Astrocyte (in vitro differentiated cells and primary cell): Measurements from ENCODE around the gene CA4. TPM values are rescaled to one million over a fixed set of nuclear protein-coding genes. Genes with fewer than 3 reads are reported as not detected.
A peak's percentile ranks its signal among the peaks of the same experiment; 100 is the strongest.
"Not testable (repeated sequence)": the region's sequence is repeated elsewhere in the genome, so short reads cannot be mapped to it uniquely, and the experiment has no call there.

Source experiments
- DNase-seq: peaks from one replicate; pipeline ENCODE4 v3.0.0-alpha.2; 2010; ENCODE audit warnings: low read depth
- FAIRE-seq: peaks from 2 replicates; lab custom pipeline; 2011; peaks lifted over from hg19 to GRCh38; lab: Jason Lieb, UNC
- H2AFZ ChIP-seq: 2 replicates; pipeline ENCODE4 v1.6.0; 2012; ENCODE audit warnings: low read depth, low read length, inconsistent platforms
- H3K27ac ChIP-seq: 2 replicates; pipeline ENCODE4 v1.5.1; 2011; ENCODE audit warnings: low read depth, low read length, inconsistent platforms
- H3K27me3 ChIP-seq: 2 replicates; pipeline ENCODE4 v1.6.0; 2011; ENCODE audit warnings: low read length, inconsistent platforms; ENCODE audit not compliant: insufficient read depth
- H3K36me3 ChIP-seq: 2 replicates; pipeline ENCODE4 v1.5.1; 2011; ENCODE audit warnings: low read length, inconsistent platforms; ENCODE audit not compliant: insufficient read depth
- H3K4me1 ChIP-seq: 2 replicates; pipeline ENCODE4 v1.5.1; 2011; ENCODE audit warnings: low read length, inconsistent platforms; ENCODE audit not compliant: insufficient read depth
- H3K4me2 ChIP-seq: 2 replicates; pipeline ENCODE4 v1.6.0; 2012; ENCODE audit warnings: low read length, inconsistent platforms
- H3K4me3 ChIP-seq: 2 replicates; pipeline ENCODE4 v1.5.1; 2011; ENCODE audit warnings: low read depth, mild to moderate bottlenecking, low read length, inconsistent platforms; ENCODE audit not compliant: insufficient read depth
- H3K79me2 ChIP-seq: 2 replicates; pipeline ENCODE4 v1.6.0; 2012; ENCODE audit warnings: mild to moderate bottlenecking, low read length, inconsistent platforms; ENCODE audit not compliant: insufficient read depth
- H3K9ac ChIP-seq: 2 replicates; pipeline ENCODE4 v1.6.0; 2012; ENCODE audit warnings: mild to moderate bottlenecking, low read length, inconsistent platforms
- H3K9me3 ChIP-seq: 2 replicates; pipeline ENCODE4 v1.5.1; 2012; ENCODE audit warnings: low read depth, mild to moderate bottlenecking, low read length, inconsistent platforms; ENCODE audit not compliant: insufficient read depth
- H4K20me1 ChIP-seq: 2 replicates; pipeline ENCODE4 v1.6.0; 2012; ENCODE audit warnings: low read length, inconsistent platforms; ENCODE audit not compliant: insufficient read depth
- H3K27ac Mint-ChIP-seq: one replicate; pipeline ENCODE4 v1.8.0; 2021; ENCODE audit warnings: mild to moderate bottlenecking, mixed read lengths; ENCODE audit not compliant: unreplicated experiment
- H3K27me3 Mint-ChIP-seq: one replicate; pipeline ENCODE4 v1.8.0; 2021; ENCODE audit warnings: low read depth, mixed read lengths; ENCODE audit not compliant: unreplicated experiment
- H3K36me3 Mint-ChIP-seq: one replicate; pipeline ENCODE4 v1.8.0; 2021; ENCODE audit warnings: low read depth, mixed read lengths; ENCODE audit not compliant: unreplicated experiment
- H3K4me1 Mint-ChIP-seq: one replicate; pipeline ENCODE4 v1.8.0; 2021; ENCODE audit warnings: low read depth, mixed read lengths; ENCODE audit not compliant: unreplicated experiment
- H3K4me3 Mint-ChIP-seq: one replicate; pipeline ENCODE4 v1.8.0; 2021; ENCODE audit warnings: mild to moderate bottlenecking, moderate library complexity, mixed read lengths; ENCODE audit not compliant: unreplicated experiment
- H3K9me3 Mint-ChIP-seq: one replicate; pipeline ENCODE4 v1.8.0; 2021; ENCODE audit warnings: mild to moderate bottlenecking, mixed read lengths; ENCODE audit not compliant: unreplicated experiment
- total RNA-seq: library from RNA; stranded (reverse); gene quantifications from 2 replicates; pipeline ENCODE4 v1.2.1, GENCODE V29; 2021

Gene CA4
- total RNA-seq, 1 donor from 2014 or later: not detected

- not testable (repeated sequence) for H4K20me1 ChIP-seq, H3K4me3 ChIP-seq, H3K79me2 ChIP-seq, H3K27me3 Mint-ChIP-seq, H3K27me3 ChIP-seq, DNase-seq, H3K4me3 Mint-ChIP-seq, FAIRE-seq, H3K27ac ChIP-seq, H3K27ac Mint-ChIP-seq, H3K36me3 Mint-ChIP-seq, H3K9me3 ChIP-seq, H3K9ac ChIP-seq, H3K36me3 ChIP-seq, H3K9me3 Mint-ChIP-seq, H3K4me2 ChIP-seq, H3K4me1 ChIP-seq, H2AFZ ChIP-seq
- peaks cover 11% of the 10 kb centered on the region for H3K4me1 Mint-ChIP-seq
These were observed 28.4 kb downstream of the CA4 start for GRCh38 chr17:60178180-60178579.

GRCh38 chr17:60180380-60180779 is 30.6 kb downstream of the CA4 start:
- not testable (repeated sequence) for H3K9me3 Mint-ChIP-seq
- H3K36me3 Mint-ChIP-seq: peaks cover 11% of the 10 kb centered on the region

GRCh38 chr17:60186372-60186771 is 36.6 kb downstream of the CA4 start:
- not testable (repeated sequence) for H3K9me3 ChIP-seq, H3K27ac ChIP-seq, H3K27me3 ChIP-seq, H3K4me3 ChIP-seq, H3K4me1 ChIP-seq, H3K27me3 Mint-ChIP-seq, DNase-seq, H3K9me3 Mint-ChIP-seq, H3K27ac Mint-ChIP-seq, H2AFZ ChIP-seq, H3K4me2 ChIP-seq, H3K79me2 ChIP-seq, H4K20me1 ChIP-seq, H3K4me3 Mint-ChIP-seq, FAIRE-seq, H3K4me1 Mint-ChIP-seq, H3K9ac ChIP-seq
- H3K36me3 ChIP-seq: peaks cover 22% of the 10 kb centered on the region
- H3K36me3 Mint-ChIP-seq: peaks cover 13% of the 10 kb centered on the region

More at GRCh38 chr17:60180380-60180779, 30.6 kb downstream of the CA4 start:
- H3K27me3 ChIP-seq, H3K27ac Mint-ChIP-seq, H3K27me3 Mint-ChIP-seq, H3K4me1 Mint-ChIP-seq, H3K4me2 ChIP-seq, H3K9me3 ChIP-seq, DNase-seq, H3K4me3 ChIP-seq, H2AFZ ChIP-seq, H3K9ac ChIP-seq, H3K4me3 Mint-ChIP-seq, H3K4me1 ChIP-seq, H4K20me1 ChIP-seq, FAIRE-seq, H3K27ac ChIP-seq, H3K79me2 ChIP-seq: not testable (repeated sequence)
- H3K36me3 ChIP-seq: peaks cover 12% of the 10 kb centered on the region

GRCh38 chr17:60186846-60187745 is 37.3 kb downstream of the CA4 start:
- not testable (repeated sequence) for H2AFZ ChIP-seq, H3K9ac ChIP-seq, H3K79me2 ChIP-seq, H3K4me1 ChIP-seq, H3K4me3 ChIP-seq, H3K4me3 Mint-ChIP-seq, H3K27me3 ChIP-seq, H3K4me2 ChIP-seq, H4K20me1 ChIP-seq, H3K27ac Mint-ChIP-seq, H3K9me3 ChIP-seq, H3K27me3 Mint-ChIP-seq, H3K4me1 Mint-ChIP-seq, H3K9me3 Mint-ChIP-seq, FAIRE-seq
- peaks cover 13% of the 10 kb centered on the region for H3K36me3 Mint-ChIP-seq
- peak; percentile 72 for DNase-seq
- H3K36me3 ChIP-seq: peaks cover 22% of the 10 kb centered on the region
- peak overlapping the region; percentile 6 for H3K27ac ChIP-seq
